Measurements from ENCODE around the gene MAMDC2.
"Not testable (repeated sequence)": the region's sequence is repeated elsewhere in the genome, so short reads cannot be mapped to it uniquely, and the experiment has no call there.

MAMDC2 gene

GRCh38 chr9:70036641-70037040, 7.0 kb upstream of the MAMDC2 start:
- DNase-seq (ENCODE audit: low read depth): no peak

- not testable (repeated sequence) for DNase-seq (ENCODE audit: low read depth)
These were observed 5.5 kb upstream of the MAMDC2 start for GRCh38 chr9:70038171-70038621.

GRCh38 chr9:70040376-70040903, 3.2 kb upstream of the MAMDC2 start:
- DNase-seq (ENCODE audit: low read depth): no peak

- no peak for DNase-seq (ENCODE audit: low read depth)
These were observed 1.0 kb upstream of the MAMDC2 start for GRCh38 chr9:70042461-70043215.

GRCh38 chr9:70043285-70043684, 363 bp upstream of the MAMDC2 start:
- no peak for DNase-seq (ENCODE audit: low read depth)

GRCh38 chr9:70044490-70045307, 1.1 kb downstream of the MAMDC2 start:
- DNase-seq (ENCODE audit: low read depth): no peak

GRCh38 chr9:70045452-70045851, 1.8 kb downstream of the MAMDC2 start:
- no peak for DNase-seq (ENCODE audit: low read depth)

GRCh38 chr9:70046274-70047070, 2.8 kb downstream of the MAMDC2 start:
- no peak for DNase-seq (ENCODE audit: low read depth)

GRCh38 chr9:70049236-70049635, 5.6 kb downstream of the MAMDC2 start:
- no peak for DNase-seq (ENCODE audit: low read depth)

- no peak for DNase-seq (ENCODE audit: low read depth)
These were observed 6.1 kb downstream of the MAMDC2 start for GRCh38 chr9:70049672-70050271.

- no peak for DNase-seq (ENCODE audit: low read depth)
These were observed 9.1 kb downstream of the MAMDC2 start for GRCh38 chr9:70052768-70053167.

GRCh38 chr9:70053864-70054263, 10.2 kb downstream of the MAMDC2 start:
- no peak for DNase-seq (ENCODE audit: low read depth)

- DNase-seq (ENCODE audit: low read depth): no peak
These were observed 10.9 kb downstream of the MAMDC2 start for GRCh38 chr9:70054521-70054920.

GRCh38 chr9:70055406-70056210, 12.0 kb downstream of the MAMDC2 start:
- no peak for DNase-seq (ENCODE audit: low read depth)

- no peak for DNase-seq (ENCODE audit: low read depth)
These were observed 12.7 kb downstream of the MAMDC2 start for GRCh38 chr9:70056211-70056944.

GRCh38 chr9:70058569-70059116, 15.0 kb downstream of the MAMDC2 start:
- DNase-seq (ENCODE audit: low read depth): no peak

- no peak for DNase-seq (ENCODE audit: low read depth)
These were observed 16.7 kb downstream of the MAMDC2 start for GRCh38 chr9:70060148-70060882.

- DNase-seq (ENCODE audit: low read depth): no peak
These were observed 17.3 kb downstream of the MAMDC2 start for GRCh38 chr9:70060883-70061507.

- no peak for DNase-seq (ENCODE audit: low read depth)
These were observed 18.1 kb downstream of the MAMDC2 start for GRCh38 chr9:70061776-70062175.
